Measurements from ENCODE around the gene TPH2.

The TPH2 gene

DNA sequence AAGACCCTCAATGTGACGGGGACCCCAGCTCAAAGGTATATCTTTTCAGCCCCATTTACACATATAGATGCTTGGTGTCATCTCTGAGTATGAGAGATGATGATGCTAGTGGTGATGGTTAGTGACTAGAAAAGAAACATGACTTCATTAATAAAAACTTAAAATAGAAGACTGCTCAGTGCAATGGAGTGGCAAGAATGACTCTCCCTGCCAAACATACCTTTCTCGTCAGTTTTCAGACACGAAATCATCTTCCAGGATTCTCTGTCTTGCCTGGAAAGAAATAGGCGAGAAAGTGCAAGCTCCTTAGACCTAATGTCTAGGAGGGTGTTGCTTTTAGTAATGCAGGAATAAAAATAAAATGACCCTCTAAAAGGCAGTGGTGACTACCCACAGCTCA, 71.7 kb downstream of the TPH2 start:
- no peak for DNase-seq (ENCODE audit: low read depth)
- no peak overlapping the region for H3K4me3 ChIP-seq (ENCODE audit: low read length)
- TF ChIP-seq, protein P1, sequence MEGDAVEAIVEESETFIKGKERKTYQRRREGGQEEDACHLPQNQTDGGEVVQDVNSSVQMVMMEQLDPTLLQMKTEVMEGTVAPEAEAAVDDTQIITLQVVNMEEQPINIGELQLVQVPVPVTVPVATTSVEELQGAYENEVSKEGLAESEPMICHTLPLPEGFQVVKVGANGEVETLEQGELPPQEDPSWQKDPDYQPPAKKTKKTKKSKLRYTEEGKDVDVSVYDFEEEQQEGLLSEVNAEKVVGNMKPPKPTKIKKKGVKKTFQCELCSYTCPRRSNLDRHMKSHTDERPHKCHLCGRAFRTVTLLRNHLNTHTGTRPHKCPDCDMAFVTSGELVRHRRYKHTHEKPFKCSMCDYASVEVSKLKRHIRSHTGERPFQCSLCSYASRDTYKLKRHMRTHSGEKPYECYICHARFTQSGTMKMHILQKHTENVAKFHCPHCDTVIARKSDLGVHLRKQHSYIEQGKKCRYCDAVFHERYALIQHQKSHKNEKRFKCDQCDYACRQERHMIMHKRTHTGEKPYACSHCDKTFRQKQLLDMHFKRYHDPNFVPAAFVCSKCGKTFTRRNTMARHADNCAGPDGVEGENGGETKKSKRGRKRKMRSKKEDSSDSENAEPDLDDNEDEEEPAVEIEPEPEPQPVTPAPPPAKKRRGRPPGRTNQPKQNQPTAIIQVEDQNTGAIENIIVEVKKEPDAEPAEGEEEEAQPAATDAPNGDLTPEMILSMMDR (conservative IDR thresholded peaks at IDR 0.05; ENCODE audit: low read depth, low read length), result no peak

DNA sequence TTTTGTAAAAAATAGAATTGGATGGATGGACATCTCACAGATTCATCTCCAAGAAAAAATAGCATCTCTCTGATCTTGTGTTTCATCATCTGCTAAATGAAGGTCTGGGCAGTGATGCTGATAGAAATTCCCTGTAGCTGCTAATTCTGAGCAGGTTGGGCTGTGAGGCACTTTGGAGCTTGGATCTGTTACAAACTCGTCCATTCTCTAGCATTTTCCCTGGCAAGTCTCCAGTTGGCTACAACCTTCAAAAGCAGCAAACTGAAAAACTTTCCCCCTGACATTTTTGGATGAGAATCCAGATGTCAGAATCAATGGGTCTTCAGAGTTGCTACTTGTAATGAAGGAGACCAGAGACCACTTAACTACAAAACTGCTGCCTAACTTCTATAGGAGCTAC, 72.7 kb downstream of the TPH2 start:
- TF ChIP-seq, protein P1 (conservative IDR thresholded peaks at IDR 0.05; ENCODE audit: low read depth, low read length), result no peak
- no peak overlapping the region for H3K4me3 ChIP-seq (ENCODE audit: low read length)
- no peak for DNase-seq (ENCODE audit: low read depth)

DNA sequence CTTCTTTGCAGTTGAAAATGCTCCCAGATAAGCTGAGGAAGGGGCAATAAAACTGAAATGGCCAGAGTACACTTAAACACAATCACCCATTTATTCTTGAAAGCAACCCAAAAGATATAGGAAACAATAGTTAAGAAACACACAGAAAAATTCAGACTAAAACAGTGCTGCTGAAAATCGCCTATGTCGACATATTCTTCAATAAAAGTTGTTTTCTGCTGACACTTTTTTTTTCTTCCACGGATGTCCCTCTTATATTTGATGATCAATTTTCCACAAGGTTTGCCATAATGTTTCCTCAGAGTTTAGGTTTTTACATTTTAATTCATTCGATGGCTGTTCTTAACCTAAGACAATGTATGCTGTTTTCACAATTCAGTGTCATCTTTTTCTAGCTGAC, 74.2 kb downstream of the TPH2 start:
- DNase-seq (ENCODE audit: low read depth), result no peak
- TF ChIP-seq, protein P1 (conservative IDR thresholded peaks at IDR 0.05; ENCODE audit: low read depth, low read length), result no peak
- H3K4me3 ChIP-seq (ENCODE audit: low read length), result no peak overlapping the region

DNA sequence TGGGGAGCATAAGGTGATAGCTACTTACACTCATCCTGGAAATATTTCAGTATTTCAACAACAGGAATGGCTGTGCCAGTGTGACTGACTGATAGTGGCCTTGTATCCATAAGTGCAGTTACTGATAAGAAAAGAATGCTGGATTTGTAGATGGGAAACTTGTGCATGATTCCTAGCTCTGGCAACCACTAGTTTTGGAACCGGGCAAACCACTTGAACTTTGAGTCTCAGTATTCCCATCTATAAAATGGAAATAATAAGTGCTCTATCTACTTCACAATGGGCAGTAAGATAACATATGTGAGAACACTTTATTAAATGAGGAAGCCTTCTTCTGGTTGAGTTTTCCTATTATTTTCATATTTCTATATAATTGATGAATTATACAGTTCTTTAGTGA, 77.2 kb downstream of the TPH2 start:
- DNase-seq (ENCODE audit: low read depth), result no peak
- H3K4me3 ChIP-seq (ENCODE audit: low read length), result no peak overlapping the region
- TF ChIP-seq, protein P1 (conservative IDR thresholded peaks at IDR 0.05; ENCODE audit: low read depth, low read length), result no peak

DNA sequence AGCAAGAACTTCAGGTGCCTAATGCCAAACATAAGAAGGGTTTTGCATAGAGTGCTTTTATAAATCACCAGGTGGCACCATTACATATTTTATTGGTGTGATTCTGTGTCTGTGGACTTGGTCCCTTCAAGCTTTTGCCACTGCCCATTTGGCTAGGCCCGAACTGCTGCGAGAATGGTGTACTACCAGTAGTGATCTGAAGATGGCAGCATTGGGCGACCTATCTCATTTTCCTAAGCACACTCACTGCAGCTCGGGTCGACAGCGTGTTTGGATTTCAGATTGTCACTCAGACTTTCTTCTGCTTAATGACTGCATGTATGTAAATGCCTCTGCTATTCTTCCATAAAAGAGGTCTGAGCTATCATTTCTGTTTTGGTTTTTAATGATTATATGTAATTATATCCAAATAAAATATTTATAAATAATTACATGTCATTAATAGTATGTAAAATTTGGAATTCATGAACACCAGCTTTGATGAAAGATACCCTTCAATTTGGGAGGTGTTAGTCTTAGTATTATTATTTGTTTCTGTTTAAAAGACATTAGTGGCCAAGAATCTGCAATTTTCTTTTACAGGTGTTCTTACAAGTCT, 78.5 kb downstream of the TPH2 start:
- no peak overlapping the region for H3K4me3 ChIP-seq (ENCODE audit: low read length)
- TF ChIP-seq, protein P1 (conservative IDR thresholded peaks at IDR 0.05; ENCODE audit: low read depth, low read length), result peak; percentile 80

DNA sequence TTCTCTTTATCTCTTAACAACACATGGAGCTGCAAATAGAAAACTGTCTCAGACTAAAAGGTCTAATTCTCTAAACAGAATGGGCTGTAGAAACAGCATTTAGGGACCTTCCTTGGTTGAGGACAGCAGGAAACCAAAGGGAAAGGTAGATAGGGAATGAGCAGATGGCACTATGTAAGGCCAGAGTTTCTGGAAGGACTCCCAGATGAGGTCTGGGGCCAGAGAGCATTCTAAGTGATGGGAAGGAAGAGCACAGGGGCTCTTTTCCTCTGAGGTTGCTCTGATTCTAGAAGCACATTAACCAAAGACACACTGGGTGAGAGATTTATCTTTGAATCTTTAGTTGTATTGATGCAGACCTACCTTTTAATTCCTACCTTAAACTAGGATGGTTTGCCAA, 79.4 kb downstream of the TPH2 start:
- H3K4me3 ChIP-seq (ENCODE audit: low read length), result no peak overlapping the region
- no peak for DNase-seq (ENCODE audit: low read depth)
- TF ChIP-seq, protein P1 (conservative IDR thresholded peaks at IDR 0.05; ENCODE audit: low read depth, low read length), result no peak

More for the DNA sequence above, 78.5 kb downstream of the TPH2 start:
- DNase-seq (ENCODE audit: low read depth), result no peak

DNA sequence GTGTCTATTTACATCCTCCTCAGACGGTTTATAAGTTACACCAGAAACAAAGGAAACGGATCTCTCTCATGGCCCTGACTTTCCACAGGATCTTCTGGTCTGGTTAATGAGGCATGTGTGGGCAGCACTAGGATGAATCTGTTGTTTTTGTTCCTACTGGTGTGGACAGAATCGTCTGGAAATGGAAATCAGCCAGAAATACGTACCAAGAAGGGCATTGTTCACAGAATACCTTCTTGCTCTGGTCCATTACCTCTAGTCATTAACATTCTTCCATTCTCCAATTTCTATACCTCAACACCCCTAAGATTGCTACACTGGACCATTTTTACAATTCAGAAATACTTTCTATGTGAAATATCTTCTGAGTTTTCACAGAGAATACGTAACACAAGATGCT, 86.0 kb downstream of the TPH2 start:
- no peak for DNase-seq (ENCODE audit: low read depth)
- TF ChIP-seq, protein P1 (conservative IDR thresholded peaks at IDR 0.05; ENCODE audit: low read depth, low read length), result no peak
- no peak overlapping the region for H3K4me3 ChIP-seq (ENCODE audit: low read length)

All from retinal pigment epithelial cell (primary cell).